ENCODE measurements around the gene VPS37D. TPM values are rescaled to one million over a fixed set of nuclear protein-coding genes. Genes with fewer than 3 reads are reported as not detected.

VPS37D gene
- total and polyA plus RNA-seq, 8 donors, result 0.89 to 10.1 (median 7.8) TPM

DNA sequence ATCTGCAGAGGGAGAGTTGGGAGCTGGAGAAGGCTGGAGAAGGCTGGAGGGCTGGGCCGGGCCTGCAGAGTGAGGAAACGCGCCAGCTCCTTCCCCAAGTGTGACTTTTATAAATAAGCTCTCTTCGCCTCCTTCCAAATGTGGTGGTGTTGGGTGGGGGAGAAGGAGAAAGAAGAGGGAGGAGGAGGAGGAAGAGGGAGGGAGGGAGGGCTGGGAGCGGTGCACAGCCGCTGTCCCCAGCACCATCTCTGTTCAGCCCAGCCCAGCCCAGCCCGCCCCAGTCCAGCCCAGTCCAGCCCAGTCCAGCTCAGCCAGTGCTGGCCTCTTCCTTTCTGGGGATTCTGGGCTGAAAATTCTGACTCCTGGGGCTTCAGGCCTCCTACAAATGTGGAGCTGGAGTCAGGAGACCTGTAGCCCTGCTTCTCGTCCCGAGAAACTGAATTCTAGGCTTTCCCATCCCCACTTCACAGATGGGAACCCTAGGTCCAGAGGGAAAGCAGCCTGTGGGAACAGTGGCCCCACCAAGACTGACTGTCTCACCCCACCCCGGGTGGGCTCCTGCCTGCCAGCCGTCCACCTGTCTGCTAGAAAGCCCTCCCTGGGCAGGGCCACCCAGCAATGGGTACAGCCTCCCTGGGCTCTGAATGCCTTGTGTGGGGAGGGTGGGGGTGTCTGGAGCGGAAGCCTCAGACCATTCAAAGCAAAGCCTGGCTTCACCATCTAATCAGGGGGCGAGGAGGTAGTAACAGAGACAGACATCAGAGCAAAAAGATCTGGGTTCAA, 49.6 kb downstream of the VPS37D start:
- H3K9me3 ChIP-seq, result no peaks in the 10 kb centered on the region
- ATAC-seq (no peak), DNase-seq (no peak)
- intact Hi-C loops (cut with DNase I), result no loop called here
- no peak for TF ChIP-seq CTCF (IDR thresholded peaks at IDR 0.05)
- H3K36me3 ChIP-seq, result no peaks in the 10 kb centered on the region
- H3K27me3 ChIP-seq, result peaks cover 0 to 75% of the 10 kb centered on the region in 2 donors
- no peak overlapping the region for H3K27ac ChIP-seq
- H3K4me3 ChIP-seq, result peak overlapping the region in 1 of 2 donors; percentile 82
- H3K4me1 ChIP-seq, result peaks cover 10 to 46% of the 10 kb centered on the region in 2 donors

- H3K27ac ChIP-seq, result no peak overlapping the region
- intact Hi-C loops (cut with DNase I), result no loop called here
- peaks cover 10 to 46% of the 10 kb centered on the region in 2 donors for H3K4me1 ChIP-seq
- no peak for TF ChIP-seq CTCF (IDR thresholded peaks at IDR 0.05)
- H3K27me3 ChIP-seq, result peaks cover 0 to 78% of the 10 kb centered on the region in 2 donors
- no peaks in the 10 kb centered on the region for H3K9me3 ChIP-seq
- DNase-seq, result no peak
- ATAC-seq, result no peak
- no peaks in the 10 kb centered on the region for H3K36me3 ChIP-seq
- H3K4me3 ChIP-seq, result peak overlapping the region in 1 of 2 donors; percentile 82
Measured at GRCh38 chr7:73717991-73718405, 50.4 kb downstream of the VPS37D start.

GRCh38 chr7:73718438-73718881, 50.8 kb downstream of the VPS37D start:
- ATAC-seq, result no peak
- Histone ChIP-seq H3K4me3 (peak overlapping the region; percentile 82 to 97), H3K4me1 (peaks cover 10 to 46% of the 10 kb centered on the region in 2 donors), H3K27ac (no peak overlapping the region), H3K36me3 (no peaks in the 10 kb centered on the region), H3K9me3 (no peaks in the 10 kb centered on the region), H3K27me3 (peaks cover 0 to 73% of the 10 kb centered on the region in 2 donors)
- intact Hi-C loops (cut with DNase I), result no loop called here
- TF ChIP-seq CTCF (IDR thresholded peaks at IDR 0.05), result no peak
- DNase-seq, result no peak

- peaks cover 10 to 46% of the 10 kb centered on the region in 2 donors for H3K4me1 ChIP-seq
- no peak within 1 kb of the TSS for H3K27ac ChIP-seq
- ATAC-seq (peak; percentile 84), DNase-seq (peak; percentile 51 to 94 (median 76))
- peaks cover 0 to 68% of the 10 kb centered on the region in 2 donors for H3K27me3 ChIP-seq
- intact Hi-C loops (cut with DNase I), result no loop called here
- no peak for TF ChIP-seq CTCF (IDR thresholded peaks at IDR 0.05)
- H3K4me3 ChIP-seq, result peak within 1 kb of the TSS; percentile 82 to 97
- H3K9me3 ChIP-seq, result no peaks in the 10 kb centered on the region
- H3K36me3 ChIP-seq, result no peaks in the 10 kb centered on the region
Measured at GRCh38 chr7:73718905-73719805, 51.5 kb downstream of the VPS37D start, which contains the start of gene STX1A. Gene STX1A (minus strand): TSS chr7:73719669. CDS start chr7:73719631, 38 bp downstream.
